Keratinocyte (primary cell): ENCODE data around the gene RAPGEF3. TPM values are rescaled to one million over a fixed set of nuclear protein-coding genes. Genes with fewer than 3 reads are reported as not detected.

Experiments
- DNase-seq: peaks from one replicate; pipeline ENCODE4 v3.0.0-alpha.2; 2011; ENCODE audit warnings: low read depth, missing footprints, low spot score
- FAIRE-seq: peaks from 2 replicates; lab custom pipeline; 2011; peaks lifted over from hg19 to GRCh38; lab: Jason Lieb, UNC
- H2AFZ ChIP-seq: 2 replicates; pipeline ENCODE4 v1.6.0; 2012; ENCODE audit warnings: low read length, control low read depth, inconsistent platforms; ENCODE audit not compliant: control insufficient read depth
- H3K27ac ChIP-seq: 2 replicates; pipeline ENCODE4 v1.5.1; 2011; ENCODE audit warnings: low read length; ENCODE audit not compliant: control insufficient read depth, insufficient read depth
- H3K27me3 ChIP-seq: 3 replicates; pipeline ENCODE4 v1.6.0; 2011; ENCODE audit warnings: low read length; ENCODE audit not compliant: control insufficient read depth, insufficient read depth; ENCODE audit errors: extremely low read depth
- H3K36me3 ChIP-seq, 2 experiments: 2 replicates in 1 of 2; 3 replicates in 1 of 2; pipeline ENCODE4 v1.5.1; 2011; ENCODE audit warnings: low read length in 2 of 2, mild to moderate bottlenecking in 1 of 2; ENCODE audit not compliant: control insufficient read depth in 2 of 2, insufficient read depth in 2 of 2; ENCODE audit errors: extremely low read depth in 1 of 2
- H3K4me1 ChIP-seq: 3 replicates; pipeline ENCODE4 v1.5.1; 2011; ENCODE audit warnings: low read length; ENCODE audit not compliant: control insufficient read depth, insufficient read depth; ENCODE audit errors: extremely low read depth
- H3K4me2 ChIP-seq: 3 replicates; pipeline ENCODE4 v1.6.0; 2011; ENCODE audit warnings: low read depth, low read length; ENCODE audit not compliant: control insufficient read depth, insufficient read depth; ENCODE audit errors: extremely low read depth
- H3K4me3 ChIP-seq, 3 experiments: fragments of 200-600 bp in 1 of 3; sonication (generic) in 1 of 3; 2 replicates in 2 of 3; 3 replicates in 1 of 3; pipeline ENCODE4 v1.5.1; 2011 to 2016; ENCODE audit warnings: low read length in 3 of 3, mild to moderate bottlenecking in 3 of 3, control low read depth in 2 of 3, inconsistent platforms in 1 of 3, low read depth in 1 of 3, mixed read lengths in 1 of 3, mixed run types in 1 of 3, moderate library complexity in 1 of 3; ENCODE audit not compliant: control insufficient read depth in 2 of 3, insufficient read depth in 2 of 3; ENCODE audit errors: extremely low read depth in 1 of 3
- H3K79me2 ChIP-seq: 2 replicates; pipeline ENCODE4 v1.6.0; 2012; ENCODE audit warnings: low read length; ENCODE audit not compliant: control insufficient read depth, insufficient read depth
- H3K9ac ChIP-seq: 3 replicates; pipeline ENCODE4 v1.6.0; 2011; ENCODE audit warnings: low read length; ENCODE audit not compliant: control insufficient read depth, insufficient read depth; ENCODE audit errors: extremely low read depth
- H3K9me1 ChIP-seq: 3 replicates; pipeline ENCODE4 v1.6.0; 2011; ENCODE audit warnings: low read length; ENCODE audit not compliant: control insufficient read depth, insufficient read depth; ENCODE audit errors: extremely low read depth
- H3K9me3 ChIP-seq: 2 replicates; pipeline ENCODE4 v1.5.1; 2012; ENCODE audit warnings: low read depth, low read length; ENCODE audit not compliant: control insufficient read depth
- H4K20me1 ChIP-seq: 3 replicates; pipeline ENCODE4 v1.6.0; 2011; ENCODE audit warnings: low read length; ENCODE audit not compliant: control insufficient read depth, insufficient read depth; ENCODE audit errors: extremely low read depth
- EZH2 ChIP-seq: IDR thresholded peaks from one replicate; pipeline ENCODE4 v1.6.1; 2012; ENCODE audit warnings: inconsistent platforms, mild to moderate bottlenecking, low read length, moderate library complexity
- dilution Hi-C: fragments of 300-500 bp; cut with MboI; formaldehyde crosslinking; loops from one replicate; pipeline ENCODE4 v1.7.0; 2020; ENCODE audit warnings: low sequenced_read_pairs; ENCODE audit not compliant: extremely low pct_ligation_motif_present
- polyA plus RNA-seq, 5 experiments: library from polyadenylated mRNA; depleted of rRNA in 3 of 5; stranded (reverse) in 3 of 5; stranded (forward) in 1 of 5; unstranded in 1 of 5; fragments of >200 nt; gene quantifications; 1 replicate in 1 of 5; 2 replicates in 3 of 5; 3 replicates in 1 of 5; pipeline versions ENCODE4 v1.2.1 to v1.2.3, GENCODE V29; 2011 to 2012; ENCODE audit warnings: missing spikeins in 2 of 5, low read depth in 1 of 5, low replicate concordance in 1 of 5
- TF ChIP-seq, protein P1 (sequence below), 3 experiments: IDR thresholded peaks in 1 of 3; conservative IDR thresholded peaks in 1 of 3; optimal IDR thresholded peaks in 1 of 3; 2 replicates in 2 of 3; 3 replicates in 1 of 3; pipeline versions ENCODE3 to v1.5.1; 2011; ENCODE audit warnings: low read length in 3 of 3, mild to moderate bottlenecking in 3 of 3, moderate library complexity in 2 of 3, control low read depth in 1 of 3, inconsistent platforms in 1 of 3; ENCODE audit not compliant: insufficient read depth in 2 of 3; ENCODE audit errors: extremely low read depth in 1 of 3

The RAPGEF3 gene
- polyA plus RNA-seq, 1 donor (not counting 4 experiments of a cell fraction or from before 2014, with no cell fraction given) = 5.1 TPM

DNA sequence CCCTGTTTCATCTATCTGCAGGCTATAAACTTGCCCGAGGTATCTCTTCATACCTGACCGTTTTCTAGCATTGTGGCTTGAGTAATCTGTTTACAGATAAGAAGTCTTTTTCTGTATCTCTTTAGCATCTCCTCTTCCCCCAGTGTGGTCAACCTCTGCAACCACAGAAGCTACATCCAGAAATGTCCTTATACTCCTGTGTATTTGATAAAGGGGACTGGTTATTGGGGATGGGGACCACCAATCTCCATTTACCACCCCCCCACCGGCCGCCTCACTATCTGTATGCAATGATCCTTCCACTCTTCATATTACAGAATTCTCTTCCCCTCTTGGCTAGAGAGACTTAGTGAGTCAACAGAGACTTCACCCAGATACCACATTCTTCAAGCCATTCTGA is 49.4 kb downstream of the RAPGEF3 start:
- no peaks in the 10 kb centered on the region for H3K9me1 ChIP-seq
- H3K4me2 ChIP-seq = no peak overlapping the region
- H3K4me3 ChIP-seq = no peak overlapping the region
- no peak overlapping the region for H2AFZ ChIP-seq
- DNase-seq (no peak), FAIRE-seq (no peak)
- no peaks in the 10 kb centered on the region for H4K20me1 ChIP-seq
- no peak overlapping the region for H3K27ac ChIP-seq
- H3K9me3 ChIP-seq = no peaks in the 10 kb centered on the region
- H3K79me2 ChIP-seq = peaks cover 11% of the 10 kb centered on the region
- no peak for TF ChIP-seq EZH2
- TF ChIP-seq, protein P1, sequence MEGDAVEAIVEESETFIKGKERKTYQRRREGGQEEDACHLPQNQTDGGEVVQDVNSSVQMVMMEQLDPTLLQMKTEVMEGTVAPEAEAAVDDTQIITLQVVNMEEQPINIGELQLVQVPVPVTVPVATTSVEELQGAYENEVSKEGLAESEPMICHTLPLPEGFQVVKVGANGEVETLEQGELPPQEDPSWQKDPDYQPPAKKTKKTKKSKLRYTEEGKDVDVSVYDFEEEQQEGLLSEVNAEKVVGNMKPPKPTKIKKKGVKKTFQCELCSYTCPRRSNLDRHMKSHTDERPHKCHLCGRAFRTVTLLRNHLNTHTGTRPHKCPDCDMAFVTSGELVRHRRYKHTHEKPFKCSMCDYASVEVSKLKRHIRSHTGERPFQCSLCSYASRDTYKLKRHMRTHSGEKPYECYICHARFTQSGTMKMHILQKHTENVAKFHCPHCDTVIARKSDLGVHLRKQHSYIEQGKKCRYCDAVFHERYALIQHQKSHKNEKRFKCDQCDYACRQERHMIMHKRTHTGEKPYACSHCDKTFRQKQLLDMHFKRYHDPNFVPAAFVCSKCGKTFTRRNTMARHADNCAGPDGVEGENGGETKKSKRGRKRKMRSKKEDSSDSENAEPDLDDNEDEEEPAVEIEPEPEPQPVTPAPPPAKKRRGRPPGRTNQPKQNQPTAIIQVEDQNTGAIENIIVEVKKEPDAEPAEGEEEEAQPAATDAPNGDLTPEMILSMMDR (optimal IDR thresholded peaks at IDR 0.05 in 1 of 3, IDR thresholded peaks at IDR 0.05 in 1 of 3, conservative IDR thresholded peaks at IDR 0.05 in 1 of 3; ENCODE audit: extremely low read depth in 1 of 3, insufficient read depth in 2 of 3, low read length in 3 of 3) = no peak
- H3K4me1 ChIP-seq = peaks cover 11% of the 10 kb centered on the region
- H3K36me3 ChIP-seq = no peaks in the 10 kb centered on the region
- dilution Hi-C loops = no loop called here
- H3K9ac ChIP-seq = no peak overlapping the region
- no peaks in the 10 kb centered on the region for H3K27me3 ChIP-seq

DNA sequence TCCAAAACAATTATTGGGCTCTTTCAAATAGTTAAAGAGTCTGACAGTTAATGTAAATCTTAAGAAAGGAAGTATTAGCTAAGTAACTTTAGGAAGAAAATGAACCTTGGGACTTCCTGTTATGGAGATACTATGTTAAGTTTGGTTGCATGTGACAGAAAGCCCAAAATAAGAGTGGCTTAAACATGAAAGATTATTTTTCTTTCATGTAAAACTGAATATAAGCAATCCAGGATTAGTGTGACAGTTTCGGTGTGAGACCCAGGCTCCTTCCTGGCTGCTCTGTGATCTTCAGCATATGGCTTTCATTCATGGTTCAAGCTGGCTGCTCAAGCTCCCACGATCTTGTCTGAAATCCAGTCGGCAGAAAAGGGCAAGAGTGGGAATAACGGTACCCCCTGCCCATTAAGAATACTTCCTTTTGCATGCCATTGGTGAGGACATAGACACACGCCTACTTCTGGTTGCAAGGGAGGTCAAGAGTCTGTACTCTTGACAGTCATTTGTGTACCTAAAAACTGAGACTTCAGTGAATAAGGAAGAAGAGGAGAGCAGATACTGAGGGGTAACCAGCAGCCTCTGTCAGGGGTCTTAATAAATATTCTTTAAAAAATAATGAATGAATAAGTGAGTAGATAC is 50.7 kb downstream of the RAPGEF3 start:
- no peaks in the 10 kb centered on the region for H3K27me3 ChIP-seq
- no peak overlapping the region for H3K9ac ChIP-seq
- TF ChIP-seq, protein P1 (optimal IDR thresholded peaks at IDR 0.05 in 1 of 3, IDR thresholded peaks at IDR 0.05 in 1 of 3, conservative IDR thresholded peaks at IDR 0.05 in 1 of 3; ENCODE audit: extremely low read depth in 1 of 3, insufficient read depth in 2 of 3, low read length in 3 of 3) = no peak
- no peak for TF ChIP-seq EZH2
- H3K9me3 ChIP-seq = no peaks in the 10 kb centered on the region
- no peaks in the 10 kb centered on the region for H4K20me1 ChIP-seq
- no peak overlapping the region for H3K4me2 ChIP-seq
- dilution Hi-C loops = no loop called here
- no peaks in the 10 kb centered on the region for H3K36me3 ChIP-seq
- H3K4me3 ChIP-seq = no peak overlapping the region
- no peak for FAIRE-seq
- H3K4me1 ChIP-seq = peaks cover 11% of the 10 kb centered on the region
- H3K79me2 ChIP-seq = peaks cover 22% of the 10 kb centered on the region
- no peak overlapping the region for H2AFZ ChIP-seq
- DNase-seq = no peak
- H3K27ac ChIP-seq = no peak overlapping the region
- no peaks in the 10 kb centered on the region for H3K9me1 ChIP-seq
